Measurements from ENCODE around the gene YIF1A. TPM values are rescaled to one million over a fixed set of nuclear protein-coding genes. Genes with fewer than 3 reads are reported as not detected.

Gene YIF1A
- polyA plus RNA-seq, 1 of the 3 experiments (the other 2 are of a cell fraction), result 123 TPM

- TF ChIP-seq, protein P1, sequence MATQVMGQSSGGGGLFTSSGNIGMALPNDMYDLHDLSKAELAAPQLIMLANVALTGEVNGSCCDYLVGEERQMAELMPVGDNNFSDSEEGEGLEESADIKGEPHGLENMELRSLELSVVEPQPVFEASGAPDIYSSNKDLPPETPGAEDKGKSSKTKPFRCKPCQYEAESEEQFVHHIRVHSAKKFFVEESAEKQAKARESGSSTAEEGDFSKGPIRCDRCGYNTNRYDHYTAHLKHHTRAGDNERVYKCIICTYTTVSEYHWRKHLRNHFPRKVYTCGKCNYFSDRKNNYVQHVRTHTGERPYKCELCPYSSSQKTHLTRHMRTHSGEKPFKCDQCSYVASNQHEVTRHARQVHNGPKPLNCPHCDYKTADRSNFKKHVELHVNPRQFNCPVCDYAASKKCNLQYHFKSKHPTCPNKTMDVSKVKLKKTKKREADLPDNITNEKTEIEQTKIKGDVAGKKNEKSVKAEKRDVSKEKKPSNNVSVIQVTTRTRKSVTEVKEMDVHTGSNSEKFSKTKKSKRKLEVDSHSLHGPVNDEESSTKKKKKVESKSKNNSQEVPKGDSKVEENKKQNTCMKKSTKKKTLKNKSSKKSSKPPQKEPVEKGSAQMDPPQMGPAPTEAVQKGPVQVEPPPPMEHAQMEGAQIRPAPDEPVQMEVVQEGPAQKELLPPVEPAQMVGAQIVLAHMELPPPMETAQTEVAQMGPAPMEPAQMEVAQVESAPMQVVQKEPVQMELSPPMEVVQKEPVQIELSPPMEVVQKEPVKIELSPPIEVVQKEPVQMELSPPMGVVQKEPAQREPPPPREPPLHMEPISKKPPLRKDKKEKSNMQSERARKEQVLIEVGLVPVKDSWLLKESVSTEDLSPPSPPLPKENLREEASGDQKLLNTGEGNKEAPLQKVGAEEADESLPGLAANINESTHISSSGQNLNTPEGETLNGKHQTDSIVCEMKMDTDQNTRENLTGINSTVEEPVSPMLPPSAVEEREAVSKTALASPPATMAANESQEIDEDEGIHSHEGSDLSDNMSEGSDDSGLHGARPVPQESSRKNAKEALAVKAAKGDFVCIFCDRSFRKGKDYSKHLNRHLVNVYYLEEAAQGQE (IDR thresholded peaks at IDR 0.05; ENCODE audit: low read depth, low read length), result no peak; the same call in 1 of the 2 replicates
- TF ChIP-seq PBX3 (IDR thresholded peaks at IDR 0.05) (no peak), POLR2AphosphoS5 (IDR thresholded peaks at IDR 0.05; ENCODE audit: low read depth, low read length) (no peak), IRF3 (IDR thresholded peaks at IDR 0.05; ENCODE audit: low read depth, low read length) (no peak), SMC3 (IDR thresholded peaks at IDR 0.05; ENCODE audit: low read depth, low read length) (peak; percentile 97)
These were observed 39.6 kb upstream of the YIF1A start (continued) for GRCh38 chr11:66328302-66329144.

- CTCF ChIA-PET, result interaction anchor here (1.5 kb wide), 1 partner anchor 10 kb away, joined by 4 read pairs; no protein-coding TSS in a partner anchor
- DNase-seq, result no peak
- Histone ChIP-seq H3K4me3 (ENCODE audit: low read depth in 2 of 2, low read length in 1 of 2) (no peak overlapping the region; a peak in 1 of 4 replicates), H3K9me3 (no peaks in the 10 kb centered on the region), H3K9me2 (no peaks in the 10 kb centered on the region), H3K27ac (ENCODE audit: low read depth in 2 of 2, low read length in 1 of 2) (peak overlapping the region; percentile 13 to 80; a peak in 3 of 4 replicates), H3K36me3 (replicated peaks in 1 of 2; ENCODE audit: control insufficient read depth in 1 of 2, insufficient read depth in 2 of 2, low read length in 1 of 2) (peaks cover 2 to 11% of the 10 kb centered on the region in 2 experiments), H3K79me2 (ENCODE audit: insufficient read depth) (no peaks in the 10 kb centered on the region), H2AFZ (ENCODE audit: low read depth) (no peak overlapping the region), H3K27me3 (ENCODE audit: insufficient read depth) (no peaks in the 10 kb centered on the region), H3K9ac (no peak overlapping the region), H3F3A (replicated peaks; ENCODE audit: insufficient read depth) (peaks cover 9% of the 10 kb centered on the region), H3K4me1 (ENCODE audit: control insufficient read depth in 1 of 2, insufficient read depth in 2 of 2, low read depth in 1 of 2, low read length in 1 of 2) (peaks cover 28 to 36% of the 10 kb centered on the region in 2 experiments; a peak in 3 of 4 replicates), H4K20me1 (ENCODE audit: insufficient read depth) (no peaks in the 10 kb centered on the region), H3K4me2 (peak overlapping the region; percentile 66; the same call in 1 of the 2 replicates)
- POLR2A ChIA-PET, result no interaction called here
- WGBS (ENCODE audit: low lambda C conversion rate), result 67% methylated on average over 1 of the region's 3 CpGs
- TF ChIP-seq YY1 (IDR thresholded peaks at IDR 0.05; ENCODE audit: low read depth) (no peak), GABPA (IDR thresholded peaks at IDR 0.05; ENCODE audit: low read depth) (no peak), MEF2A (IDR thresholded peaks at IDR 0.05; ENCODE audit: borderline replicate concordance, low read depth) (no peak), NFIC (IDR thresholded peaks at IDR 0.05; ENCODE audit: borderline replicate concordance) (no peak), IRF3 (IDR thresholded peaks at IDR 0.05; ENCODE audit: low read depth, low read length) (no peak), GATA2 (CRISPR knock-in tag; IDR thresholded peaks at IDR 0.05) (no peak), EZH2phosphoT487 (IDR thresholded peaks at IDR 0.05; ENCODE audit: borderline replicate concordance, low read depth) (no peak), MAX (IDR thresholded peaks at IDR 0.05; ENCODE audit: low read depth) (no peak), JUND (IDR thresholded peaks at IDR 0.05) (no peak), TEAD4 (IDR thresholded peaks at IDR 0.05; ENCODE audit: borderline replicate concordance, insufficient read depth) (no peak), ELF1 (IDR thresholded peaks at IDR 0.05) (no peak)
- TF ChIP-seq, protein P1 (IDR thresholded peaks at IDR 0.05; ENCODE audit: low read depth, low read length), result no peak
These were observed 39.0 kb upstream of the YIF1A start for GRCh38 chr11:66328031-66328301.

Data from SK-N-SH (cell line).